Transverse colon (tissue), 4 donors: ENCODE measurements around the gene EBLN2. TPM values are rescaled to one million over a fixed set of nuclear protein-coding genes. Genes with fewer than 3 reads are reported as not detected.
A peak's percentile ranks its signal among the peaks of the same experiment; 100 is the strongest.

Experiments used
- DNase-seq: peaks from one replicate; pipeline ENCODE4 v3.0.0-alpha.2; 2019
- H3K27ac ChIP-seq, 4 donors: fragments of 200-600 bp; sonication (generic); 2 replicates each; pipeline ENCODE4 v1.5.1; 2016 to 2018; ENCODE audit warnings: inconsistent platforms in 4 of 4
- H3K27me3 ChIP-seq: fragments of 200-600 bp; sonication (generic); 2 replicates; pipeline ENCODE4 v1.5.1; 2017; ENCODE audit warnings: inconsistent platforms
- H3K36me3 ChIP-seq, 4 donors: fragments of 200-600 bp; sonication (generic); 2 replicates each; pipeline ENCODE4 v1.5.1; 2017 to 2019; ENCODE audit warnings: inconsistent platforms in 4 of 4
- H3K4me1 ChIP-seq, 4 donors: fragments of 200-600 bp; sonication (generic); 2 replicates each; pipeline ENCODE4 v1.5.1; 2017 to 2020; ENCODE audit warnings: inconsistent platforms in 4 of 4
- H3K4me3 ChIP-seq, 4 donors: fragments of 200-600 bp; sonication (generic); 1 replicate in 1 of 4; 2 replicates in 3 of 4; pipeline versions ENCODE4 v1.5.1 to v1.6.1; 2017 to 2019; ENCODE audit warnings: inconsistent platforms in 4 of 4
- H3K9me3 ChIP-seq, 2 donors: fragments of 200-600 bp; sonication (generic); 2 replicates each; pipeline ENCODE4 v1.5.1; 2017 to 2019; ENCODE audit warnings: inconsistent platforms in 2 of 2
- CTCF ChIP-seq, 5 experiments: fragments of 200-600 bp in 3 of 5; fragments of 450-650 bp in 2 of 5; sonication (generic) in 3 of 5; IDR thresholded peaks; 1 replicate in 2 of 5; 2 replicates in 3 of 5; pipeline ENCODE4 v1.5.1; 2016 to 2017; ENCODE audit warnings: antibody characterized with exemption in 5 of 5, inconsistent platforms in 3 of 5, mild to moderate bottlenecking in 2 of 5, moderate library complexity in 1 of 5
- EP300 ChIP-seq: sonication (generic); formaldehyde crosslinking; IDR thresholded peaks from one replicate; pipeline ENCODE4 v1.6.1; 2017; ENCODE audit warnings: antibody characterized with exemption, low read depth
- POLR2A ChIP-seq: fragments of 450-650 bp; IDR thresholded peaks from one replicate; pipeline ENCODE4 v1.6.1; 2016; ENCODE audit warnings: antibody characterized with exemption, mild to moderate bottlenecking, moderate library complexity
- POLR2AphosphoS5 ChIP-seq, 3 donors: sonication (generic); formaldehyde crosslinking; IDR thresholded peaks; one replicate each; pipeline ENCODE4 v1.6.1; 2016; ENCODE audit warnings: antibody characterized with exemption in 3 of 3
- WGBS, 2 donors: methylation state at CpG; one replicate each; pipeline ENCODE4 v1.1.5; 2018; ENCODE audit warnings: low coverage in 1 of 2; 5-methylcytosine and 5-hydroxymethylcytosine counted together
- in situ Hi-C, 4 donors: fragments of 200-750 bp; cut with MboI; loops; one replicate each; pipeline versions ENCODE4 v1.15.0 to v1.15.1; 2017; ENCODE audit warnings: low sequenced_read_pairs in 3 of 4, low pct_ligation_motif_present in 1 of 4, low pct_unique_long_range_greater_than_20kb in 1 of 4
- intact Hi-C: fragments of 100-400 bp; cut with DNase I; formaldehyde crosslinking; loops from one replicate; pipeline ENCODE4 v1.15.1; 2023; ENCODE audit warnings: low total_unique reads
- total RNA-seq, 4 donors: library from RNA; depleted of rRNA; stranded (reverse); fragments of >200 nt; gene quantifications; one replicate each; pipeline ENCODE4 v1.1.0, GENCODE V29; 2016

The EBLN2 gene
- total RNA-seq, 4 donors from 2014 or later: 4.5 to 19.4 (median 13.7) TPM

DNA sequence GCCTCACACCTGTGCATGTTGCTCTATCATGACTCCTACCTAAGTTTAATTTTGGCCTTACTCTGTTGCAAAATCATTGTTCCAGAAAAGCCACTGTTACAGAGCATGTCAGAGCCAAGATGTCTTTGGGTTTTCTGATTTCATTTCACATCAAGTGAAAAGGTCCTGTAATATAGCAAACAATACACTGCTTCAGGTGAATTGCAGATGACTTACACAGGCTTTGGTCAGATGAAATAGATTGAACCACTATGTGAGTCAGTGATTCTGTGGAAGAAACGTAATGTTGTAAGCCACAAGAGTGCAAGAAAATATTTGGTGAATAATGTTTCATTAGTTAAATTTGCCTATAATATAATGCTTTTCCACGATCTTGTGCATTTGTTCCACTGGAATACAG, 22.7 kb downstream of the EBLN2 start:
- Histone ChIP-seq H3K27ac (no peak overlapping the region), H3K4me3 (no peak overlapping the region), H3K27me3 (no peaks in the 10 kb centered on the region), H3K36me3 (no peaks in the 10 kb centered on the region), H3K4me1 (peaks cover 0 to 7% (median 2%) of the 10 kb centered on the region in 4 donors), H3K9me3 (no peaks in the 10 kb centered on the region)
- no peak for DNase-seq
- WGBS, 2 donors: 79 to 84% methylated on average over 2 of the region's 2 CpGs
- no peak for TF ChIP-seq EP300
- no peak for TF ChIP-seq POLR2AphosphoS5 (IDR thresholded peaks at IDR 0.05)
- no peak for TF ChIP-seq CTCF (IDR thresholded peaks at IDR 0.05)
- no peak for TF ChIP-seq POLR2A
- in situ Hi-C loops (loop anchor here in 2 of 4 donors (10.0 to 25.0 kb wide), 4 partner anchors 149 to 1372 kb away; no protein-coding TSS in a partner anchor), intact Hi-C loops (loop anchor here (5.0 kb wide), 1 partner anchor 142 kb away; no protein-coding TSS in a partner anchor)

- 24 to 29% methylated on average over 8 of the region's 8 CpGs for WGBS, 2 donors
- TF ChIP-seq EP300 (no peak), POLR2A (no peak), POLR2AphosphoS5 (IDR thresholded peaks at IDR 0.05) (no peak), CTCF (IDR thresholded peaks at IDR 0.05) (peak; percentile 76 to 88 (median 83))
- H3K9me3 ChIP-seq: no peaks in the 10 kb centered on the region
- peaks cover 0 to 7% (median 2%) of the 10 kb centered on the region in 4 donors for H3K4me1 ChIP-seq
- in situ Hi-C loops (loop anchor here in 2 of 4 donors (10.0 to 25.0 kb wide), 4 partner anchors 151 to 1374 kb away; no protein-coding TSS in a partner anchor), intact Hi-C loops (no loop called here)
- no peak overlapping the region for H3K4me3 ChIP-seq
- no peak overlapping the region for H3K27ac ChIP-seq
- DNase-seq: peak; percentile 42
- no peaks in the 10 kb centered on the region for H3K36me3 ChIP-seq
- H3K27me3 ChIP-seq: no peaks in the 10 kb centered on the region
These were observed 24.6 kb downstream of the EBLN2 start for GRCh38 chr3:73086071-73086494.

- H3K27me3 ChIP-seq: no peaks in the 10 kb centered on the region
- H3K36me3 ChIP-seq: no peaks in the 10 kb centered on the region
- no peaks in the 10 kb centered on the region for H3K9me3 ChIP-seq
- in situ Hi-C loops (loop anchor here in 2 of 4 donors (10.0 to 25.0 kb wide), 4 partner anchors 401 to 1382 kb away; no protein-coding TSS in a partner anchor), intact Hi-C loops (no loop called here)
- DNase-seq: no peak
- H3K27ac ChIP-seq: no peak overlapping the region
- 67 to 69% methylated on average over 4 to 6 of the region's 6 CpGs for WGBS, 2 donors
- TF ChIP-seq POLR2AphosphoS5 (IDR thresholded peaks at IDR 0.05) (no peak), POLR2A (no peak), CTCF (IDR thresholded peaks at IDR 0.05) (no peak), EP300 (no peak)
- no peaks in the 10 kb centered on the region for H3K4me1 ChIP-seq
- no peak overlapping the region for H3K4me3 ChIP-seq
These were observed 32.7 kb downstream of the EBLN2 start for GRCh38 chr3:73094129-73094528.

DNA sequence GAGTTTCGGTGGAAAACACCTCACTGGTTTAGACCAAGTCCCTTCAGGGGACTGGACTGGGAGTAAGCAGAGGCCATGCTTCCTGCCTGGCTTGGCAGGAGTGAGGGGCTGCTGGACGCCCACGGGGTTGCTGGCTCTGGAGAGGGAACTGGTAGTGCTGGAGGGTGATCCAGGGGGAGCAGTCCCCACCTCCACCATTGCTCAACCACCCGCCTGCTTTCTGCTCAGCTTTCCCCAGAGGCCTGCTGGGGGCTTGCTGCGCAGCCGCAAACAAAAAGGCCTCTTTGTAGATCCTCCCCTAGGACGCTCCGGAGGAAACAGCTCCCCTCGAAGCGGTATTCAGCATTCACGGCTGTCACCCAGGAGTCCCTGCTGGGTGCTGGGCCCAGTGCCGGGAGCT, 33.5 kb downstream of the EBLN2 start:
- Histone ChIP-seq H3K27me3 (no peaks in the 10 kb centered on the region), H3K27ac (no peak overlapping the region), H3K36me3 (no peaks in the 10 kb centered on the region), H3K4me1 (no peaks in the 10 kb centered on the region), H3K9me3 (no peaks in the 10 kb centered on the region), H3K4me3 (no peak overlapping the region)
- intact Hi-C loops (loop anchor here (5.0 kb wide), 1 partner anchor 337 kb away; no protein-coding TSS in a partner anchor), in situ Hi-C loops (loop anchor here in 2 of 4 donors (10.0 to 25.0 kb wide), 4 partner anchors 400 to 1383 kb away; no protein-coding TSS in a partner anchor)
- DNase-seq: no peak
- WGBS, 2 donors: 90% methylated on average over 12 of the region's 12 CpGs; no CpG with 5 or more reads in 1 of the 2 donors
- TF ChIP-seq EP300 (no peak), CTCF (IDR thresholded peaks at IDR 0.05) (no peak), POLR2AphosphoS5 (IDR thresholded peaks at IDR 0.05) (no peak), POLR2A (no peak)
